ENCODE data around the gene ITPR2. TPM values are rescaled to one million over a fixed set of nuclear protein-coding genes. Genes with fewer than 3 reads are reported as not detected.

The ITPR2 gene
- total RNA-seq, 1 experiment from 2014 or later, result 14.3 TPM

GRCh38 chr12:26825459-26826016 lies 7.5 kb downstream of the ITPR2 start:
- Mint-ChIP-seq H3K27ac (ENCODE audit: low read depth, unreplicated experiment) (peak overlapping the region; percentile 19), H3K4me3 (ENCODE audit: unreplicated experiment) (no peak overlapping the region), H3K36me3 (ENCODE audit: insufficient read depth, unreplicated experiment) (no peaks in the 10 kb centered on the region), H3K4me1 (ENCODE audit: insufficient read depth, unreplicated experiment) (peaks cover 12% of the 10 kb centered on the region), H3K27me3 (ENCODE audit: insufficient read depth, unreplicated experiment) (no peaks in the 10 kb centered on the region), H3K9me3 (ENCODE audit: unreplicated experiment) (no peaks in the 10 kb centered on the region)
- ChIA-PET POLR2A (interaction anchor here (0.6 kb wide), 2 partner anchors 37 to 117 kb away, joined by 4 read pairs; no protein-coding TSS in a partner anchor), CTCF (interaction anchor here (0.7 to 1.0 kb wide), 3 partner anchors 20 to 60 kb away, joined by 3 to 4 read pairs (median 3); no protein-coding TSS in a partner anchor)
- no peak for DNase-seq (ENCODE audit: unreplicated experiment)
- intact Hi-C loops (cut with micrococcal nuclease), result no loop called here
- TF ChIP-seq CTCF (IDR thresholded peaks at IDR 0.05; ENCODE audit: unreplicated experiment), result no peak
- BruUV-seq (replicated peaks), result no TSS peak

DNA sequence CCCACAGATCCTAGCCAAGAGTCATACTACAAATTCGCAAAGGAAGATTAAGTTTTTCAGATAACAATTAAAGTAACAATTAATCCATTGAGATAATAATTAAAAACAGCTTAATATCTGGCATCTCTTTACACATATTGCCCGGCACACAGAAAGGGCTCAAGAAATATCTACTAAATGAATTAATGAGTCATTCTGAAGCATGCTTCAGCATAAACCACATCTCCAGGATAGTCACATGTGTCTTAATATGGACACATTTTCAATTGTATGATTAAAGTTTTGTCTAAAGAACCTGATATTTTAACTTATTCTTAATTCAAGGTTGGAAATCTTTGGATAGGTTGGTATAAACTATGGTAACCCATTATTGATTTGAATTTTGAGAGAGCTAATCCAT lies 9.6 kb downstream of the ITPR2 start:
- peak; percentile 29 for DNase-seq (ENCODE audit: unreplicated experiment)
- POLR2A ChIA-PET, result interaction anchor here (0.7 to 2.0 kb wide), 6 partner anchors 8 to 106 kb away, joined by 3 to 10 read pairs (median 4); partner anchors contain the start of gene ITPR2
- no peak for TF ChIP-seq CTCF (IDR thresholded peaks at IDR 0.05; ENCODE audit: unreplicated experiment)
- no peaks in the 10 kb centered on the region for H3K36me3 Mint-ChIP-seq (ENCODE audit: insufficient read depth, unreplicated experiment)
- CTCF ChIA-PET, result interaction anchor here (0.8 kb wide), 1 partner anchor 55 kb away, joined by 4 read pairs; no protein-coding TSS in a partner anchor
- no TSS peak for BruUV-seq (replicated peaks)
- H3K4me3 Mint-ChIP-seq (ENCODE audit: unreplicated experiment), result no peak overlapping the region
- no peaks in the 10 kb centered on the region for H3K27me3 Mint-ChIP-seq (ENCODE audit: insufficient read depth, unreplicated experiment)
- H3K4me1 Mint-ChIP-seq (ENCODE audit: insufficient read depth, unreplicated experiment), result peaks cover 11% of the 10 kb centered on the region
- intact Hi-C loops (cut with micrococcal nuclease), result no loop called here
- no peak overlapping the region for H3K27ac Mint-ChIP-seq (ENCODE audit: low read depth, unreplicated experiment)
- H3K9me3 Mint-ChIP-seq (ENCODE audit: unreplicated experiment), result no peaks in the 10 kb centered on the region

- Mint-ChIP-seq H3K27ac (ENCODE audit: low read depth, unreplicated experiment) (no peak overlapping the region), H3K4me3 (ENCODE audit: unreplicated experiment) (no peak overlapping the region), H3K36me3 (ENCODE audit: insufficient read depth, unreplicated experiment) (no peaks in the 10 kb centered on the region), H3K4me1 (ENCODE audit: insufficient read depth, unreplicated experiment) (peaks cover 11% of the 10 kb centered on the region), H3K27me3 (ENCODE audit: insufficient read depth, unreplicated experiment) (no peaks in the 10 kb centered on the region), H3K9me3 (ENCODE audit: unreplicated experiment) (no peaks in the 10 kb centered on the region)
- DNase-seq (ENCODE audit: unreplicated experiment), result no peak
- TF ChIP-seq CTCF (IDR thresholded peaks at IDR 0.05; ENCODE audit: unreplicated experiment), result no peak
- no TSS peak for BruUV-seq (replicated peaks)
- intact Hi-C loops (cut with micrococcal nuclease), result no loop called here
- ChIA-PET POLR2A (interaction anchor here (0.9 to 1.8 kb wide), 3 partner anchors 8 to 11 kb away, joined by 3 to 9 read pairs (median 5); partner anchors contain the start of gene ITPR2), CTCF (interaction anchor here (0.5 to 1.1 kb wide), 4 partner anchors 11 to 62 kb away, joined by 3 to 4 read pairs (median 3); partner anchors contain the start of gene ITPR2)
These were observed 11.0 kb downstream of the ITPR2 start for GRCh38 chr12:26822026-26822425.

DNA sequence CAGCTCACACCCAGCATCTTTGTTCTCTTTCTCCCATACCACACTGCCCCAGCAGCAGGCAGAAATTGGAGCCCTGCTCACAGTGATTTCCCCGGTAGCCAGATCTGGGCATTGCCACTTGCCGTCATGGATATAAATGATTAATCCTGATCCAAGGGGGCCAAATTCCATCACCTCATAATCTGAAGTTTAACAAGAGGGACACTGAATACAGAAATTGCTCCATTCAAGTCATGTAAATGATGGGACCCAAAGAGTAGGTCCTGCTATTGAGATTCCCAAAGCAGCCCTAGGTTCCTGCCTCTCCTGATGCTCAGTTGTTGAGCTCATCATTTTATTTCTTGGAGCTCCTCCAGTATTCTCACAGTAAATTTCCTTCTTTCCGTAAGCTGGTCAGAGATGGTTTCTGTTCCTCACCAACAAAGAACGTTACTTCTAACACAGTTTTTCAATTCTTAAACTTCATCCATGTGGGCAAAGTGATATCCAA lies 11.7 kb downstream of the ITPR2 start:
- TF ChIP-seq CTCF (IDR thresholded peaks at IDR 0.05; ENCODE audit: unreplicated experiment), result no peak
- no peaks in the 10 kb centered on the region for H3K27me3 Mint-ChIP-seq (ENCODE audit: insufficient read depth, unreplicated experiment)
- H3K36me3 Mint-ChIP-seq (ENCODE audit: insufficient read depth, unreplicated experiment), result no peaks in the 10 kb centered on the region
- no peak overlapping the region for H3K4me3 Mint-ChIP-seq (ENCODE audit: unreplicated experiment)
- ChIA-PET POLR2A (interaction anchor here (0.9 to 1.8 kb wide), 4 partner anchors 9 to 192 kb away, joined by 3 to 9 read pairs (median 4); partner anchors contain the start of gene ITPR2), CTCF (interaction anchor here (0.5 to 0.8 kb wide), 2 partner anchors 34 to 63 kb away, joined by 3 read pairs; no protein-coding TSS in a partner anchor)
- BruUV-seq (replicated peaks), result no TSS peak
- no peak overlapping the region for H3K27ac Mint-ChIP-seq (ENCODE audit: low read depth, unreplicated experiment)
- DNase-seq (ENCODE audit: unreplicated experiment), result no peak
- intact Hi-C loops (cut with micrococcal nuclease), result no loop called here
- no peaks in the 10 kb centered on the region for H3K9me3 Mint-ChIP-seq (ENCODE audit: unreplicated experiment)
- peaks cover 11% of the 10 kb centered on the region for H3K4me1 Mint-ChIP-seq (ENCODE audit: insufficient read depth, unreplicated experiment)
